Lower lobe of right lung (tissue), 2 donors: ENCODE results near the gene TACSTD2. TPM values are rescaled to one million over a fixed set of nuclear protein-coding genes. Genes with fewer than 3 reads are reported as not detected.

ENCODE experiments used
- ATAC-seq, 2 donors: fragments of 200-7000 bp; cut with Tn5 transposase; one replicate each; pipeline ENCODE4 v1.9.1; 2020 to 2022; ENCODE audit warnings: mild to moderate bottlenecking in 2 of 2, moderate library complexity in 2 of 2
- DNase-seq: peaks from one replicate; pipeline ENCODE4 v3.0.0-alpha.2; 2020
- H3K27ac ChIP-seq: fragments of 200-600 bp; one replicate; pipeline ENCODE4 v1.8.0; 2022
- H3K27me3 ChIP-seq: fragments of 200-600 bp; one replicate; pipeline ENCODE4 v1.8.0; 2022; ENCODE audit warnings: low read depth
- H3K36me3 ChIP-seq: fragments of 200-600 bp; one replicate; pipeline ENCODE4 v1.8.0; 2022; ENCODE audit warnings: mild to moderate bottlenecking
- H3K4me1 ChIP-seq: fragments of 200-600 bp; one replicate; pipeline ENCODE4 v1.8.0; 2022
- H3K4me3 ChIP-seq: fragments of 200-600 bp; one replicate; pipeline ENCODE4 v1.8.0; 2022; ENCODE audit warnings: mild to moderate bottlenecking
- H3K9me3 ChIP-seq: fragments of 200-600 bp; one replicate; pipeline ENCODE4 v1.8.0; 2022
- CTCF ChIP-seq: fragments of 200-600 bp; IDR thresholded peaks from one replicate; pipeline ENCODE4 v1.8.0; 2022; ENCODE audit warnings: antibody characterized with exemption, mild to moderate bottlenecking
- intact Hi-C: fragments of 100-400 bp; cut with DNase I; formaldehyde crosslinking; loops from one replicate; pipeline ENCODE4 v1.11.0; 2022
- total RNA-seq: library from RNA; stranded (reverse); fragmentation: NEBNext Ultra II Directional; extraction: Animal tissue kit (Norgen Biotek cat#: 25700); gene quantifications from one replicate; pipeline ENCODE4 v1.2.1, GENCODE V29; 2021
- donor health status: DM: no; HTN: yes; CAD: no; lungs with severe emphysema.

Gene TACSTD2
- total RNA-seq, 1 donor from 2014 or later = 69.9 TPM

DNA sequence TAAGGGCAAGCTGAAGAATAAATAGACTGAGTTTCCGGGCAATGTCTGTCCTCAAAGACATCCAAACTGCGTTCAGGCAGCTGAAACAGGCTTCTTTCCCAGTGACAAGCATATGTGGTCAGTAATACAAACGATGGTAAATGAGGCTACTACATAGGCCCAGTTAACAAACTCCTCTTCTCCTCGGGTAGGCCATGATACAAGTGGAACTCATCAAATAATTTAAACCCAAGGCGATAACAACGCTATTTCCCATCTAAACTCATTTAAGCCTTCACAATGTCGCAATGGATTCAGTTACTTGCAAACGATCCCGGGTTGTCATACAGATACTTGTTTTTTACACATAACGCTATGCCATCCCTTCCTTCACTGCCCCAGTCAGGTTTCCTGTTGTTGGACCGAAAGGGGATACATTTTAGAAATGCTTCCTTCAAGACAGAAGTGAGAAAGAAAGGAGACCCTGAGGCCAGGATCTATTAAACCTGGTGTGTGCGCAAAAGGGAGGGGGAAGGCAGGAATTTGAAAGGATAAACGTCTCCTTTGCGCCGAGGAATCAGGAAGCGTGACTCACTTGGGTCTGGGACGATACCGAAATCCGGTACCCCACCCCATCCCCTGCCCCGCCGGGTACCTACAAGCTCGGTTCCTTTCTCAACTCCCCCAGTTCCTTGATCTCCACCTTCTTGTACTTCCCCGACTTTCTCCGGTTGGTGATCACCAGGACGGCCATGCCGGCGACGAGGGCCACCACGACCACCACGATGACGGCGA, 1.3 kb downstream of the TACSTD2 start:
- no peak for DNase-seq
- peak; percentile 0 to 3 for ATAC-seq
- Histone ChIP-seq H3K27ac (peak overlapping the region; percentile 86), H3K4me1 (peaks cover 23% of the 10 kb centered on the region), H3K27me3 (peaks cover 15% of the 10 kb centered on the region), H3K9me3 (no peaks in the 10 kb centered on the region), H3K36me3 (no peaks in the 10 kb centered on the region), H3K4me3 (peak overlapping the region; percentile 55)
- intact Hi-C loops = no loop called here
- TF ChIP-seq CTCF = no peak

DNA sequence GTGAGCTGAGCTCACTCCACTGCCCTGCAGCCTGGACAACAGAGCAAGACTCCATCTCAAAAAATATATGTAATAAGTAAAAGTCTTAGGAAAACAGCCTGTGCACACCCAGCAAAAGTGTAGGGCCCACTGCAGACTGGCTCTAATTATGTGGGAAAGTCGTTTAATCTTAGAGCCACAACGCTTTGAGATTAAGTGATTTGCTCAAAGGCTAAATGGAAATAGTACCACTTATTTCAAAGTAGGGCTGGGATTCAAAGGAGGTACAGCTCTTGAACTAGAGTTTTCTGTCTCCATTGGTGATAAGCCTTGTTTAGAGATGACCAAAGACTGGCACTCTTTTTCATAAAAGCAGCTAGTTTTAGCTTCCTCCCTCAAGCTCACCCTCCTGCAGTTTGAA, 2.2 kb downstream of the TACSTD2 start:
- ATAC-seq = no peak

DNA sequence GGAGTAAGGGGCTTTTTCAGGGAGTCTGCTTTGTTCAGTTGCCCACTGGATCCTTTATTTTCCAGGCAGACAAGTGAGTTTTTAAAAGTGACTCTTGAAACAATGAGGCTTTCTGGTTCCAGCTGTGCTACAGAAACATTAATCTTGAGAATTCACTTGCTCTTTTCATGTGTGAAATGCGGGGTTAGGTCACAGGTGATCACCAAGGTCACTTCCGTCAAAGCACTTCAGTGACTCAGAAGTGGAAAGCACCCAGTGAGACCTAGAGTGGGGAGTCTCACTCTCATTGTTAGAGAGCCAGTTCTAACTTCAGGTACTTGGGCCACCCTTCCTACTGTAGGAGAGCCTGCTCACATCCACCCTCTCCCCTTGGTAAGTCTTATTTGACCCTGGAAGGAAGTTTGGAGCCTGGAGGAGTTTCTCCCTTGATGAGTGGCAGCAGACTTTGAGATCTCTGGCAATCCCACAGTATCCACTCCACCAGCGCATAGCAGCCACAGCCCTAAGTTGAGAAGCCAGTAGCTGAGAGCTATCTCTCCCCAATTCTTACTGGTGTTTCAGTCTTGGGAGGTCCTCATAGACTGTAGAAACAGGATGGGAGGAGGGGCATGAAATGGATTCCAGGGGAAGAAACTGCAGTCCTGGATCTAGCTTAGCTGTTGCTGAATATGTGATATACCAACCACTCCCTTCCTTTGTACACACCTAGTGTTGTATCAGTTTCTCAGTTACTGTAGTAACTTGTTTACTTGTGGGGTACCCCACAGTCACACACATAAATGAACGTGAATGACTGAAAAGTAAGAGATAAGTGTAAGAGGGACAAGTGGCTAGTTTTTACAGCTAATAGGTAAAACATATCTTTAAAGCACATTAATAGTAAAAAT, 3.1 kb downstream of the TACSTD2 start:
- no peak for DNase-seq
- Histone ChIP-seq H3K4me1 (peaks cover 23% of the 10 kb centered on the region), H3K27ac (peak overlapping the region; percentile 86), H3K27me3 (peaks cover 15% of the 10 kb centered on the region), H3K4me3 (peak overlapping the region; percentile 55), H3K9me3 (no peaks in the 10 kb centered on the region), H3K36me3 (no peaks in the 10 kb centered on the region)
- peak; percentile 36 to 62 for ATAC-seq
- intact Hi-C loops = no loop called here
- no peak for TF ChIP-seq CTCF

More for the DNA sequence above, 2.2 kb downstream of the TACSTD2 start:
- H3K36me3 ChIP-seq = no peaks in the 10 kb centered on the region
- H3K4me1 ChIP-seq = peaks cover 23% of the 10 kb centered on the region
- TF ChIP-seq CTCF = no peak
- intact Hi-C loops = no loop called here
- no peaks in the 10 kb centered on the region for H3K9me3 ChIP-seq
- no peak for DNase-seq
- peaks cover 15% of the 10 kb centered on the region for H3K27me3 ChIP-seq
- peak overlapping the region; percentile 55 for H3K4me3 ChIP-seq
- peak overlapping the region; percentile 86 for H3K27ac ChIP-seq

DNA sequence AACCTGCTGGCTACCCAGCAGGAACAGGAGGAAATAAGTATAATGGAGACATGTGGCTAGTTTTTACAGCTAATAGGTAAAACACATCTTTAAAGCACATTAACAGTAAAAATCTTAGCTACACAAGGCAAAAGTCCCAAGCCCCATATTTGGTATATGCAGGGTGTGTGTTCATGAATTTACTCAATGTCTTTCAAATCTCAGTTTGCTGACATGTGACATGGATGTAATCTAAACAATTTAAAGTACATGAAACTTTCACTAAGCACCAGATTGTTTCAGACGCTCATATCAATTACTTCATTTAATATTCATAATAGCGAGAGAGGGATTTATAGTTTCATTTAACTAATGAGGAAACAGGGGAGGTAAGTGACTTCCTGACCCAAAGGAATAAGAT, 3.9 kb downstream of the TACSTD2 start:
- ATAC-seq (no peak), DNase-seq (no peak)
- no peak overlapping the region for H3K4me3 ChIP-seq
- peaks cover 15% of the 10 kb centered on the region for H3K27me3 ChIP-seq
- no peak for TF ChIP-seq CTCF
- H3K4me1 ChIP-seq = peaks cover 19% of the 10 kb centered on the region
- H3K27ac ChIP-seq = peak overlapping the region; percentile 86
- no peaks in the 10 kb centered on the region for H3K36me3 ChIP-seq
- intact Hi-C loops = no loop called here
- H3K9me3 ChIP-seq = no peaks in the 10 kb centered on the region

GRCh38 chr1:58572690-58573089, 4.4 kb downstream of the TACSTD2 start:
- TF ChIP-seq CTCF = no peak

More at GRCh38 chr1:58572690-58573089, 4.4 kb downstream of the TACSTD2 start:
- H3K4me3 ChIP-seq = no peak overlapping the region
- peak; percentile 72 for DNase-seq
- ATAC-seq = peak; percentile 59 to 65
- peaks cover 14% of the 10 kb centered on the region for H3K4me1 ChIP-seq
- peaks cover 15% of the 10 kb centered on the region for H3K27me3 ChIP-seq
- H3K27ac ChIP-seq = peak overlapping the region; percentile 86
- intact Hi-C loops = no loop called here
- no peaks in the 10 kb centered on the region for H3K36me3 ChIP-seq
- no peaks in the 10 kb centered on the region for H3K9me3 ChIP-seq
